Daoy (cell line): Measurements from ENCODE around the gene DGKI. TPM values are rescaled to one million over a fixed set of nuclear protein-coding genes. Genes with fewer than 3 reads are reported as not detected.
"Not testable (repeated sequence)": the region's sequence is repeated elsewhere in the genome, so short reads cannot be mapped to it uniquely, and the experiment has no call there.

ENCODE experiments used
- DNase-seq: peaks from one replicate; pipeline ENCODE4 v3.0.0-alpha.2; 2015; ENCODE audit warnings: low read depth
- total RNA-seq: library from RNA; depleted of rRNA; stranded (reverse); fragments of >200 nt; shearing (Covaris generic); gene quantifications from 2 replicates; pipeline ENCODE4 v1.2.3, GENCODE V29; 2014

DGKI gene
- total RNA-seq, 1 experiment from 2014 or later: 29.9 TPM

- DNase-seq: no peak
Measured at GRCh38 chr7:137835486-137836112, 11.2 kb downstream of the DGKI start.

- DNase-seq: no peak
Measured at GRCh38 chr7:137834552-137834951, 12.2 kb downstream of the DGKI start.

GRCh38 chr7:137832990-137833389 lies 13.8 kb downstream of the DGKI start:
- DNase-seq: not testable (repeated sequence)

GRCh38 chr7:137832382-137832781 lies 14.4 kb downstream of the DGKI start:
- no peak for DNase-seq

GRCh38 chr7:137831555-137831954 lies 15.2 kb downstream of the DGKI start:
- DNase-seq: not testable (repeated sequence)

GRCh38 chr7:137829337-137829992 lies 17.3 kb downstream of the DGKI start:
- no peak for DNase-seq

- DNase-seq: no peak
Measured at GRCh38 chr7:137828456-137828855, 18.3 kb downstream of the DGKI start.

GRCh38 chr7:137825489-137825888 lies 21.3 kb downstream of the DGKI start:
- no peak for DNase-seq

GRCh38 chr7:137820677-137821420 lies 25.9 kb downstream of the DGKI start:
- DNase-seq: peak; percentile 61

GRCh38 chr7:137820156-137820555 lies 26.6 kb downstream of the DGKI start:
- DNase-seq: peak; percentile 2

- DNase-seq: peak; percentile 46
Measured at GRCh38 chr7:137818036-137818435, 28.7 kb downstream of the DGKI start.

GRCh38 chr7:137816696-137817320 lies 30.0 kb downstream of the DGKI start:
- DNase-seq: no peak

GRCh38 chr7:137813541-137813940 lies 33.2 kb downstream of the DGKI start:
- DNase-seq: no peak

- DNase-seq: no peak
Measured at GRCh38 chr7:137810248-137810647, 36.5 kb downstream of the DGKI start.

GRCh38 chr7:137804836-137805235 lies 41.9 kb downstream of the DGKI start:
- no peak for DNase-seq

GRCh38 chr7:137801491-137801890 lies 45.3 kb downstream of the DGKI start:
- DNase-seq: no peak

GRCh38 chr7:137801003-137801402 lies 45.8 kb downstream of the DGKI start:
- DNase-seq: peak; percentile 51

GRCh38 chr7:137798073-137798763 lies 48.6 kb downstream of the DGKI start:
- DNase-seq: no peak

- no peak for DNase-seq
Measured at GRCh38 chr7:137795211-137795610, 51.6 kb downstream of the DGKI start.

GRCh38 chr7:137791930-137792329 lies 54.8 kb downstream of the DGKI start:
- no peak for DNase-seq

GRCh38 chr7:137790828-137791227 lies 55.9 kb downstream of the DGKI start:
- no peak for DNase-seq
